HL-60 (cell line): ENCODE measurements around the gene COBLL1.

ENCODE experiments used
- CTCF ChIP-seq: IDR thresholded peaks from one replicate; pipeline ENCODE4 v1.5.1; 2011; ENCODE audit warnings: low read length, control low read depth, inconsistent platforms; ENCODE audit not compliant: insufficient read depth
- GABPA ChIP-seq: IDR thresholded peaks from 2 replicates; pipeline ENCODE4 v1.6.1; 2012; ENCODE audit warnings: low read depth
- POLR2AphosphoS5 ChIP-seq: IDR thresholded peaks from 2 replicates; pipeline ENCODE4 v1.6.1; 2012; ENCODE audit warnings: low read depth
- REST ChIP-seq: IDR thresholded peaks from 2 replicates; pipeline ENCODE4 v1.6.1; 2012; ENCODE audit warnings: low read depth; ENCODE audit not compliant: insufficient replicate concordance
- SPI1 ChIP-seq: IDR thresholded peaks from 2 replicates; pipeline ENCODE4 v1.6.1; 2012; ENCODE audit warnings: low read depth, mild to moderate bottlenecking, borderline replicate concordance

- no peak for TF ChIP-seq POLR2AphosphoS5
- no peak for TF ChIP-seq CTCF
- no peak for TF ChIP-seq REST
- no peak for TF ChIP-seq GABPA
- TF ChIP-seq SPI1, result no peak
Observed at GRCh38 chr2:164849506-164849905, 7.9 kb upstream of the COBLL1 start.
